NCI-H1105 (cell line): ENCODE data around the gene FARP1.

Experiments
- DNase-seq: peaks from one replicate; lab custom pipeline; 2025; lab: John Stamatoyannopoulos, UW

FARP1 gene

GRCh38 chr13:98133946-98134345 lies 8.9 kb upstream of the FARP1 start:
- DNase-seq, result no peak

GRCh38 chr13:98134901-98135300 lies 8.0 kb upstream of the FARP1 start:
- DNase-seq, result no peak

DNA sequence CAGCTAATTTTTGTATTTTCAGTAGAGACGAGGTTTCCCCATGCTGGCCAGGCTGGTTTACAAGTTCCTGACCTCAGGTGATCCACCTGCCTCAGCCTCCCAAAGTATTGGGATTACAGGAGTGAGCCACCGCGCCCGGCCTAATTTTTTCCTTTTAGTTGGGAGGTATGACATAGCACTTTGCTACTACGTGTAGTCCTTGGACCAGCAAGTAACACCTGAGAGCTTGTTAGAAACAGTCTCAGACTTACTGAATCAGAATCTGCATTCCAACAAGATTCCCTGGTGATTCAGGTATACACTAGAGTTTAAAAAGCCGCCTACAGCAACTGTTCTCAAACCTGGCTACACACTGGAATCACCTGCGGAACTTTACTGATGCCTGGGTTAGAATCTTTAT lies 1.8 kb upstream of the FARP1 start:
- no peak for DNase-seq

DNA sequence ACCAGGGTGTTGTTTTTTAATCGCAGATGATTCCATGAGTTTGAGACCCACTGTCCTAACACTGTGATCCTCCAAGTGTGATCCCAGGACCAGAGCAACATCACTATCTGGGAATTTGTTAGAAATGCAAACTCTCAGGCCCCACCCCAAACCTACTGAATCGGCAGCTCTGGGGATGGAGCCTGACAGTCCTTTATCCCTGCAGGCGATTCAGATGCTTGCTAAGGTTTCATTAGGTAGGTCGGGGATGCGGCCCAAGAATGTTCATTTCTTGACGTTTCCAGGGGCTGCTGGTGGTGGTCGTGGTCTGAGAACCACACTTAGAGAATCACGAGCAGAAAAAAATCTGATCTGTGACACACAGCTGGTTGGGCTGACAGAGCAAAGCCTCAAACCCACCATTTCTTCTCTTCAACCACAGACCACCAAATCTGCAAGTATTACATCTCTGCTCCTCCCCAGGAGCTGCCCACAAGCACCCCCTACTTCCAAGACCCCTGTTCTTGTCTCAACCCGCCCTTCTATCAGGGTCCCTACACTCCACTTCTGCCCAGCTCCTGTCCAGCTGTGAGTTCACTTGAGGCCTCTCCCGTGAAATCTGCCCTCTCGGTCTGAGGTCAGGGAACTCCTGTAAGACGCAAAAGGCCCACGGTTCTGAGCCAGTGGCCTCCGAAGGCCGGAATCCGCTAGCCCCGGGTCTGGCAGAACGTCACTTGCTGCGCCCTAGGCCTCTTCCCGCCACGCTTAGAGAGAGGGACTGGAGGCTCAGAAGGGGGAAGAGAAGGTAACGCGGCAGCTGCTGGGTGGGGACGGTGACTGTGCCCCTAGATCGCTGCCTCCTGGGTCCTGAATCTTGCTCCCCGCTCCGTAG lies 1.1 kb upstream of the FARP1 start:
- no peak for DNase-seq

- no peak for DNase-seq
Measured at GRCh38 chr13:98143157-98143553, 261 bp downstream of the FARP1 start.

- no peak for DNase-seq
Measured at GRCh38 chr13:98143601-98144026, 720 bp downstream of the FARP1 start.

GRCh38 chr13:98144027-98144741 lies 1.3 kb downstream of the FARP1 start:
- no peak for DNase-seq

DNA sequence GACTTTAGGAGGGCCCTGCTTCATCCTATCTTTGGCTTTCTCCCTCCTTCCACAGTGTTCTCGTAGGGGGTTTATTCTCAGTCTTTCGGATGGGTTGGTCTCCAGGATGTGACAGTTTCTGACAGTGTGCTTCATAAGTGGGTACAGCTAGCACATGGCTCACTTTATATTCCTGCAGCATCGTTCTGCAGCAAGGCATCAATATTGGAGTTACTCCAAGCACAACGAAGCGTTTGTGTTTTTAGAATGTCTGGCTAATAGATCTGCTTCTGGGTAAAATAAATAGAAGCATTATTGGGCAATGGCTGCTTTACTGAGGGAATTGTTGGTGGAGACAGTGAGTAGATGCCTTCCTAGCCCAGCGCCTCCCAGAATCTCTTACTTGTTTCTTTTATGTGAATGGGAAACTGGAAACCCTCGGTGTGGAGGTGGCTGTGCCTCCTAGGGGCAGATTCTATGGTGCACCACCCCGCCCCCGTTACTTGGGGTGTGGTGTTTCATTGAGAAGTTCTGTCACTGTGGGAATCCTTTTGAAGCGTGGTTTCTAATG lies 2.0 kb downstream of the FARP1 start:
- no peak for DNase-seq

GRCh38 chr13:98147521-98147920 lies 4.6 kb downstream of the FARP1 start:
- no peak for DNase-seq

GRCh38 chr13:98150832-98151479 lies 8.1 kb downstream of the FARP1 start:
- no peak for DNase-seq

DNA sequence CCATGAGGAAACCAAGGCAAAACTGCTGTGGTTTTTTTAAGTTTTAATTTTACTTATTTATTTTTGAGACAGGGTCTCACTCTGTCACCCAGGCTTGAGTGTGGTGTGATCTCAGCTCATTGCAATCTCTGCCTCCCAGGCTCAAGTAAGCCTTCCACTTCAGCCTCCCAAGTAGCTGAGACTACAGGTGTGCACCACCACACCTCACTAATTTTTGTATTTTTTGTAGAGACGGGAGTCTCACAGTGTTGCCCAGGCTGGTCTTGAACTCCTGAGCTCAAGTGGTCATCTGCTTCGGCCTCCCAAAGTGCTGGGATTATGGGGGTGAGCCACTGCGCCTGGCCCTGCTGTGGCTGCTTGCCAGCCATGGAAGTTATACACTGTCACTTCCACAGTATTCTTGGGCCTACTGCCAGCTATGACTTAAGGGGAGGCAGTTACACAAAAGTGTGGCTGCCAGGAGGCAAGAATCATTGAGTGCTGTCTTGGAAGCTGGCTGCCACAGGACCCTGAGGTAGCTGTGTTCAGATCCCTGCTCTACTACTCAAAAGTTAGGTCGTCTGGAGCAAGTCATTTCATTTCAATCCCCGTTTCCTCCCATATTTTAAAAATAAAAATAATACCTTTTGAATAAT lies 12.7 kb downstream of the FARP1 start:
- no peak for DNase-seq

GRCh38 chr13:98156259-98156658 lies 13.4 kb downstream of the FARP1 start:
- no peak for DNase-seq

GRCh38 chr13:98157188-98157587 lies 14.3 kb downstream of the FARP1 start:
- DNase-seq, result no peak

DNA sequence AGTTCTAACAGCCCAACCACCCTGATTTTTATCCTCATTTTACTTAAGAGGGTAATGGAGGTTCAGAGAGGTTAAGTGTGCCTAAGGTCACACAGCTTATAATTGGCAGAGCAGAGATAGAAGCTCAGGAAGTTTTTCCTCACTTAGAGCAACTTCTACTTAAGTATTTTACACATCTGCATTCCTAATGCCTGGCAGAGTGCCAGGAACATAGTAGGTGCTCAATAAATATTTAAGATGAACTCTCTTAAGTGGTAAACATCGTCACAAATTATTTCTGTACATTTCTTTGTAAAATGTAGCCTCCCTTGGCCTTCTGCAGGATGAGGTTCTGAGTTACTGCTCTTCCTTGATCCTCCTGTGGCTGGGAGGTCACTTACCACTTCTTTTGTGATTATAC lies 14.7 kb downstream of the FARP1 start:
- DNase-seq, result no peak

GRCh38 chr13:98158172-98158899 lies 15.4 kb downstream of the FARP1 start:
- DNase-seq, result no peak

DNA sequence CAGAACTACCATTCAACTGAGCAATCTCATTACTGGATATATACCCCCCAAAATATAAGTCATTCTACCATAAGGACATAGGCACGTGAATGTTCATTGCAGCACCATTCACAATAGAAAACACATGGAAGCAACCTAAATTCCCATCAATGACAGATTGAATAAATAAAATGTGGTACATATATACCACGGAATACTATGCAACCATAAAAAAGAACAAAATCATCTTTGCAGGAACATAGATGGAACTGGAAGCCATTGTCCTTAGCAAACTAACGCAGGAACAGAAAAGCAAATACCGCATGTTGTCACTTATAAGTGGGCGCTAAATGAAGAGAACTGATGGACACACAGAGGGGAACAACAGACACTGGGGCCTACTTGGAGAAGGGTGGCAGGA lies 20.0 kb downstream of the FARP1 start:
- no peak for DNase-seq

DNA sequence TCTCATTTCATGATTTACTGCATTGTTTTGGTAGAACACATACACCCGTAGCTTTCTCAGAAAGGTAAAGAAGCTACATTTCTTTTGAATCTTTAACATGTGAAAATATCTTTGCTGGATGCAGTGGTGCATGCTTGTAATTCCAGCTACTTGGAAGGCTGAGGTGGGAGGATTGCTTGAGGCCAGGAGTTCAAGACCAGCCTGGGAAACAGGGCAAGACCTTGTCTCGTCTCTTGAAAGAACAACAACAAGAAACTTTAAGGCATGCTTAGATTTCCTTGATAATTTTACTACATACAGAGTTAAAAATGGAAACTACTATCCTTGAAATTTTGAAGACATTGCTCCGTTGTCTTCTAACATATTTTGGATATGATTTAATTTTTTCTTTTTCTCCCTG lies 26.4 kb downstream of the FARP1 start:
- no peak for DNase-seq

GRCh38 chr13:98171900-98172589 lies 29.2 kb downstream of the FARP1 start:
- no peak for DNase-seq

DNA sequence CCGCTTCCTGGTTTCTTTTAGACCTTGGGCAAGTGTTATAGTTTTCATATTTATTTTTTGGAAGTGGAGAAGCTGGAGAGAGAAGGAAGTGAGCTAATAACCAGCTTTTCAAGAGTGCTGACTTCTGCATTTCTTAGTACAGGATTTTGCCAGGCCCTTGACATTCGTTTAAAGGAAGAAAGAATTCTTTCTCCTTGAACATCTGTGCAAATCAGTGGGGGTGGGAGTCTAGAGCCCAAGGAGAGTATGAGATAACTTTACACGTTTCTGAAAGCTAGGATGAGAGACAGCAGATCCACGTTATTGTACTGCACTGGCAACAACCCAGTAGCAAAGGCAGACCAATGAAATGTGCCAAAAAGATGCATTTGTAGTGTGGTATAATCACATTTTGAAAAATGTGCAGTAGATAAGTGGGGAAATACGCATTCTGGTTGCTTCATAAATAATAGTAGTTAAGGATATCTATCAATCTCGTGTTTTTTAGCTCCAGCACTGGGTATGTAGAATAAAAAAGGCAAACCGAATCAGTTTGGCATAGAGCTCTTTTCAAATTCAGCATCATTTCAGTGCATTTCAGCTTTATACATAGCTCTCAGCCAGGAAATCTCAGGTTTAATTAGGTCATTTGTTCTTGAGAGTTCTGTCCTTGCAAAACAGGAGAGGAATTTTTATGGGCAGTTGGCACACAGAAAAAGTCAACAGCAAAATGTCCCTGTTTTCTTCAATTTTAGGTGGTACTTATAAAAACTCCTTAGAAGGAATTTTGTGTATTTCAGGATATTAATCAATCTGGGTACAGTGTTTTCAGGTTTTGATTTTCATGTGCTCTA lies 29.9 kb downstream of the FARP1 start:
- no peak for DNase-seq
